Measurements from ENCODE around the gene TRAPPC5. TPM values are rescaled to one million over a fixed set of nuclear protein-coding genes. Genes with fewer than 3 reads are reported as not detected.

The TRAPPC5 gene
- total RNA-seq, 1 experiment from 2014 or later, result 77.4 TPM

DNA sequence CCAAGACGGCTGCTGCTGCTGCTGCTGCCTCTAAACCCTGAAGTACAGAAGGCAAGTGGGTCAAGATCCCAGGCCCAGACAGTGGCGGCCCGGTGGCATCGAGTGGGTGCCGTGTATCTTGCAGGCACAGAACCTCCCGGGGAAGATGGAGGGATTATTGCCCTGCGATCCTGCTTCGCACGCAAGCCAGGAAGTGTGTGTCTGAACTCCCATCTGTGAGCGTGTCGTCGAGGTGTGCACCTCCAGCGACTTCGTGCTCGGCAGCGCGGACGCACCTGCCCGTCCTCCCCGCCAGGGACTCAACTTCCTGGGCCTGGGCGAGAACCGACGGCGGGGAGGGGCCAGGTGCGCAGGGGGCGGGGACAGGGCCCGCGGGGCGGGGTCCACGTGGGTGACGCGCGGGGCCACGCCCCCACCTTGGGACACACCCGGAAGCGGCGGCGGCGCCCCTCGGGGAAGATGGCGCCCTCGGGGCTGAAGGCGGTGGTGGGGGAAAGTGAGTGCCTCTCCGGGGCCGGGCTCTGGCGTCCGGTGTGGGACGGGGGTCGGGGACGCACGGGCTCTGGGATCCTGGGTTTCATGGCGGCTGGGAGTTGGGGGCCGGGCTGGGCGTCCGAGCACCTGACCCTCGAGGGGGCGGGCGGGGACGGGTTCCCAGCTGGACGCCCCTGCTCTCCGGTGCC lies 43.8 kb upstream of the TRAPPC5 start, which contains the start of gene STXBP2:
STXBP2 (plus strand) TSS at position 420 of the 683 bp plus-strand sequence; CDS start at position 460, 40 bp downstream.
- H3K23ac ChIP-seq (ENCODE audit: insufficient read length, low read depth, low read length), result no peak within 1 kb of the TSS
- no peaks in the 10 kb centered on the region for H3K9me3 Mint-ChIP-seq
- H2BK12ac ChIP-seq (ENCODE audit: insufficient read length, low read depth, low read length), result no peak within 1 kb of the TSS
- H3K4me3 Mint-ChIP-seq, result peak within 1 kb of the TSS; percentile 79 to 81
- no peak within 1 kb of the TSS for H3K4ac ChIP-seq (ENCODE audit: low read depth, low read length)
- no peak within 1 kb of the TSS for H2BK120ac ChIP-seq (ENCODE audit: low read depth, low read length, poor library complexity, severe bottlenecking)
- H2BK5ac ChIP-seq (ENCODE audit: insufficient read length, low read length), result no peak within 1 kb of the TSS
- H3K18ac ChIP-seq (ENCODE audit: insufficient read length, low read depth, low read length), result peak within 1 kb of the TSS; percentile 66
- H3K27me3 ChIP-seq (ENCODE audit: insufficient read depth, low read length), result peaks cover 16% of the 10 kb centered on the region; the same call in 1 of the 2 replicates
- no peak within 1 kb of the TSS for H3K56ac ChIP-seq (ENCODE audit: insufficient read length, low read depth, low read length)
- peaks cover 7 to 14% (median 13%) of the 10 kb centered on the region in 3 experiments; a peak in 6 of 7 replicates for H3K36me3 Mint-ChIP-seq (ENCODE audit: insufficient read depth in 1 of 3, low read depth in 3 of 3)
- TF ChIP-seq, protein P1, sequence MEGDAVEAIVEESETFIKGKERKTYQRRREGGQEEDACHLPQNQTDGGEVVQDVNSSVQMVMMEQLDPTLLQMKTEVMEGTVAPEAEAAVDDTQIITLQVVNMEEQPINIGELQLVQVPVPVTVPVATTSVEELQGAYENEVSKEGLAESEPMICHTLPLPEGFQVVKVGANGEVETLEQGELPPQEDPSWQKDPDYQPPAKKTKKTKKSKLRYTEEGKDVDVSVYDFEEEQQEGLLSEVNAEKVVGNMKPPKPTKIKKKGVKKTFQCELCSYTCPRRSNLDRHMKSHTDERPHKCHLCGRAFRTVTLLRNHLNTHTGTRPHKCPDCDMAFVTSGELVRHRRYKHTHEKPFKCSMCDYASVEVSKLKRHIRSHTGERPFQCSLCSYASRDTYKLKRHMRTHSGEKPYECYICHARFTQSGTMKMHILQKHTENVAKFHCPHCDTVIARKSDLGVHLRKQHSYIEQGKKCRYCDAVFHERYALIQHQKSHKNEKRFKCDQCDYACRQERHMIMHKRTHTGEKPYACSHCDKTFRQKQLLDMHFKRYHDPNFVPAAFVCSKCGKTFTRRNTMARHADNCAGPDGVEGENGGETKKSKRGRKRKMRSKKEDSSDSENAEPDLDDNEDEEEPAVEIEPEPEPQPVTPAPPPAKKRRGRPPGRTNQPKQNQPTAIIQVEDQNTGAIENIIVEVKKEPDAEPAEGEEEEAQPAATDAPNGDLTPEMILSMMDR (conservative IDR thresholded peaks at IDR 0.05), result peak; percentile 28; the same call in 1 of the 3 replicates
- peak within 1 kb of the TSS; percentile 55 for H3K4me2 ChIP-seq (ENCODE audit: insufficient read depth, insufficient read length, low read length)
- peaks cover 30% of the 10 kb centered on the region for H3K27me3 Mint-ChIP-seq (ENCODE audit: low read depth)
- H4K8ac ChIP-seq (replicated peaks; ENCODE audit: insufficient read length, low read depth, low read length), result no peak within 1 kb of the TSS
- H3T11ph ChIP-seq (ENCODE audit: low read length), result no peak within 1 kb of the TSS
- no peak within 1 kb of the TSS for H2AK5ac ChIP-seq (ENCODE audit: insufficient read length, low read length)
- no peak within 1 kb of the TSS for H3K27ac ChIP-seq (ENCODE audit: insufficient read length, low read depth, low read length)
- no peaks in the 10 kb centered on the region for H3K79me1 ChIP-seq (ENCODE audit: insufficient read depth, low read depth, low read length, poor library complexity, severe bottlenecking)
- H3K23me2 ChIP-seq (ENCODE audit: insufficient read length, low read depth, low read length, poor library complexity, severe bottlenecking), result no peaks in the 10 kb centered on the region
- peak within 1 kb of the TSS in 1 of 3 experiments; percentile 89; a peak in 1 of 7 replicates for H3K27ac Mint-ChIP-seq
- no peak within 1 kb of the TSS for H2BK15ac ChIP-seq (ENCODE audit: low read depth, low read length)
- no peak within 1 kb of the TSS for H2AFZ ChIP-seq (ENCODE audit: low read length)
- peak; percentile 91 for DNase-seq
- H3K14ac ChIP-seq (ENCODE audit: insufficient read depth, low read length), result no peak within 1 kb of the TSS; the same call in 1 of the 2 replicates
- H4K20me1 ChIP-seq (ENCODE audit: control insufficient read depth, insufficient read depth, insufficient read length), result no peaks in the 10 kb centered on the region
- H3K79me2 ChIP-seq (ENCODE audit: insufficient read depth, low read length), result no peaks in the 10 kb centered on the region
- peaks cover 0 to 5% of the 10 kb centered on the region in 2 experiments; a peak in 1 of 4 replicates for H3K4me1 Mint-ChIP-seq
- no peaks in the 10 kb centered on the region for H3K9me3 ChIP-seq (ENCODE audit: control insufficient read depth, low read depth, low read length)
- no peak within 1 kb of the TSS for H2BK20ac ChIP-seq (ENCODE audit: low read depth, low read length, poor library complexity, severe bottlenecking)
- H3K4me1 ChIP-seq (ENCODE audit: insufficient read depth, low read length), result no peaks in the 10 kb centered on the region
- no CpG with 5 or more reads among the region's 61 CpGs for WGBS (ENCODE audit: extremely low coverage, insufficient read length, low lambda C conversion rate)
- no peak within 1 kb of the TSS for H3K9ac ChIP-seq (ENCODE audit: extremely low read depth, insufficient read length, low read length)
- no peak within 1 kb of the TSS for H4K91ac ChIP-seq (ENCODE audit: insufficient read length, low read depth, low read length)
- no peak within 1 kb of the TSS for H4K5ac ChIP-seq (ENCODE audit: insufficient read length, low read depth, low read length)

Measured in H9 (cell line).